Activated naive CD8-positive, alpha-beta T cell treated with anti-CD3 and anti-CD28 coated beads, Interleukin-2, amount 50 U/mL, for 16 hours (primary cell): ENCODE measurements around the gene FANCB.

Experiments
- DNase-seq: peaks from one replicate; pipeline ENCODE4 v3.0.0-alpha.2; 2020; ENCODE audit warnings: low read depth, low spot score

FANCB gene

DNA sequence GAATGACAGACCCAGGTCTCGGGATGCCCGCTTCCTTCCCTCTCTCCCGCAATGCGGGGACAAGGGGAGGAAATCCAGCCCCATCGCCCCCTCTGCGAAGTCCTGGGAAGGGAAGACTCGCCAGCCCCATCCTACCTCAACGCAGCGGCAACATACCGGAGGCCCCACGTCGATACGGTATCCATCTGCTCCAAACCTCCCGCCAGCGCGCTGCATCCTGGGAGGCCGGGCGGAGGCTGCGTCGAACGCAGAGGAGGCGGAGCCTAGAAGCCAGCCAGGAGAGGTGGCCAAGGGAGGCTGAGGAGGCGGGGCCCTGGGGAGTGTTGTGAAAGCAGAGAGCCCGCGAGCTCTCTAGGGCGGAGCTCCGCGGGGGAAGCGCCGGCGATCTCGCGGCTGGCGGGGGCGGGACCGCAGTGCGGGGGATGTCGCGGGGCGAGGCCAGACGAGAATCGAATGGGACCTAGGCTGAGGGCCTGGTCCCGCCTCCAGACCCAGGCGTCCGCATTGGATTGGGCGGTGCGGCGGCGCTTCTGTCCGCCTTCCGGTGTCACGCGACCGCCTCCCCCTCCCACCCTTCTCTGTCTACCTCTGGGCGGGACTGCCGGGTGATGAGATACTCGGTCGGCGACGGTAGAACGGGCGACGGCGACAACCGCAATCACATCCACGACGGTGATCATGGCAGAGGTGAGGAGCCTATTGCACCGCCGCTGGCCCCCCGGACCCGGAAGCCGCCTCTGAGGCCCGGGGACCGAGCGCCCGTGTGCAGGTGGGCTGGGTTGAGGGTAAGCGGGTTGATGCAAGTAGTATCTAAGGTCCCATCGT is at the start of gene FANCB, which contains the start of gene MOSPD2:
Gene FANCB (minus strand): TSS at position 219 of the 825 bp plus-strand sequence. CDS start 7,559 bp downstream, outside the sequence.
Gene MOSPD2 (plus strand): TSS at position 571 of the 825 bp plus-strand sequence. CDS start 108 bp downstream, at position 679.
- DNase-seq: peak; percentile 82

DNA sequence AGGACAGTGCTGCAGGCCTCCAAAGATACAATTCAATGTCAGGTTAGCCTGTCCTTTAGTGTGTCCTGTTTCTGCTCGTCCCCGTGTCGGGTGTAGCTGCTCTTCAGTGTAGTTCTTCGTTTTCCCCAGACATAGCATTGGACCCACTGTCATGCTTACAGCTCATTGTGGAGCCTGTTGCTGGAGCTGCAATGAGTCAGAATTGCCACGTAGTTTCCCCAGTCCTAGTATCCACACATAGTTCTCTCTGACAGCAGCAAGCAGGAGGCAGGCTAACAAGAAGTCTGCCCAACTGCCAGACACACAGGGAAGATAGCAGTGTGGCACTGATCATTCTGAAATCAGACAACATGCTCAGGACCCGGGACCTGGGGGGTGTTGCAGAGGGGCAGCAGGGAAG is 49.6 kb upstream of the FANCB start:
- DNase-seq: no peak

DNA sequence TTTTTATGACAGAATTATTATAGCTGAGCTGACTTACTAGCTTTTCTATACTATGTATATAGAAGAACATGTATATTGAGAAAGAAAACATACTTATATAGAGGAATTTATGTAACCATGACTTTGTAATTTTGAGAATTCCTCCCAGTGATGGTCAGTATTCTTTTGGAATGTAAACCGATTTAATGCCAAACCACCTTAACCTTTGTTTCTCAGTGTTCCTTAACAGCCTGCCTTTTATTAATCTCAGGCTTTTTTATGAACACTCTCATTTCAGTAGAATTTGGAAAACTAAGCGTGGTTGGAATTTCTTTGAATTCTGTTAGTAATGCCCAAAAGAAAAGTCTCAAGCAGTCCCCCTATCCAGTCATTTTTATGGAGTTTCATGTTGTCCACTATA is 47.3 kb upstream of the FANCB start:
- DNase-seq: no peak

DNA sequence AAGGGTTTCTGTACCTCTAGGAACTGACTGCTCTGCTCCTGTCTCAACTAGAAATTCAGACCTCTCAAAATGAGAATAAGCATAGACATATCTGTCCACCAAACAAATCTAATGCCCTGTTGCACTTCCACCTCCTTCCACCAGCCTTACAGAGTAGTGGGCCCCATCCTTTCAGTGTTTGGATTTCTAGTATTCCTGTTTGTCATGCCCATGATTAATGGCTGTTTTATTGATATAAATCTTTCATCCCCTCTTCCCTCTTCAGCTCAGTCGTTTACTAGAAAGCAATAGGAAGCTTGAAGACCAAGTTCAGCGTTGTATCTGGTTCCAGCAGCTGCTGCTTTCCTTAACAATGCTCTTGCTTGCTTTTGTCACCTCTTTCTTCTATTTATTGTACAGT is 46.5 kb upstream of the FANCB start:
- no peak for DNase-seq

- DNase-seq: no peak
These were observed 43.3 kb upstream of the FANCB start for GRCh38 chrX:14916017-14916674.

- no peak for DNase-seq
These were observed 42.7 kb upstream of the FANCB start for GRCh38 chrX:14915596-14915995.

DNA sequence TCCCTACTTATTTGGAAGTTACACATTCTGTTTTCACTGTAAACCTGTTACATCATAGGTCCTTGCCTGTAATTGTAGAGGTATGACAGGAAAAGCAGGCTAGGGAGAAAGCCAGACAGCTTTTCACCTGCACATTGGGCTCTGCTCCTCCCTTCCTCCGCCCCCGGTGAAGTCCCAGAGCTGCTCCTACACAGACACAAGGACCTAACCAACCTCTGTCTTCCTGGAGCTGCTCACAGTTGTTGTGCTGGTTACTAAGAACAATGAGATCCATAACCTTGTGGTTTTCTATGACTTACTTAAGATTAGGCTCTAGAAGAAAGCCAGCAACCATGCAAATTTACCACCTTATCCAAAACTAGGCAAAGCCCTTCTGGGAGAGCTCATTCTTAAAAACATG is 40.4 kb upstream of the FANCB start:
- DNase-seq: no peak

DNA sequence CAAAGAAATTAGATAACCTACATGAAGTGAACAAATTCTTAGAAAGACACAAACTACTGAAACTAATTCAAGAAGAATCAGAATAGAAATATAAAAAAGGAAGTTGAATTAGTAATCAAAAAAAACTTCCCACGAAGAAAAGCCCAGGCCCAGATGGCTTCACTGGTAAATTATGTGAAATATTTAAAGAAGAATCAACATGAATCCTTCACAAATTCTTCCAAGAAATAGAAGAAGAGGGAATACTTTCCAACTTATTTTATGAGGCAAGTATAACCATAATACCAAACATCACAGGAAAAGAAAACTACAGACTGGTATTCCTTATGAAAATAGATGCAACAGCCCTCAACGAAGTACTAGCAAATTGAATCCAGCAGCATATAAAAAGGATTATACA is 31.0 kb upstream of the FANCB start:
- DNase-seq: no peak

GRCh38 chrX:14902537-14902936 is 29.7 kb upstream of the FANCB start:
- no peak for DNase-seq

DNA sequence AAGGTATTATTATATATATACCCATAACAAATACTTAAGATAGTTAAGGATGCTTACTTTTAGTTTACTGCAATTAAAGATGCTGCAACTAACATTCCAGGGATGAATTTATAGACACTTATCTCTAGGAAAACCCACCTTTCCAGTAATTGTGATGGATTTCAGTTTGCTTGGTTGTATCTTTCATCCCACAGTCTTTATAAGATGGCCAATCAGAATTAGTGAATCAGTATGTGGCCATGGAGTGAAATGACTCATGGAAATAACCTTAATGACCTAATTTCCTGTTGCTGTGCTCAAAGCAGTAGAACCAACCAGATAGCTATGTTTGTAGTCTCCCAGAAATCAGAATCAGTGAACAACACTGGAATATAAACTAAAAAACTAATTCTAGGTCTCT is 26.7 kb upstream of the FANCB start:
- no peak for DNase-seq

- no peak for DNase-seq
These were observed 24.2 kb upstream of the FANCB start for GRCh38 chrX:14897042-14897441.

GRCh38 chrX:14896273-14896672 is 23.4 kb upstream of the FANCB start:
- DNase-seq: no peak

- DNase-seq: no peak
These were observed 13.4 kb upstream of the FANCB start for GRCh38 chrX:14886252-14886651.

GRCh38 chrX:14884714-14885113 is 11.8 kb upstream of the FANCB start:
- DNase-seq: no peak

DNA sequence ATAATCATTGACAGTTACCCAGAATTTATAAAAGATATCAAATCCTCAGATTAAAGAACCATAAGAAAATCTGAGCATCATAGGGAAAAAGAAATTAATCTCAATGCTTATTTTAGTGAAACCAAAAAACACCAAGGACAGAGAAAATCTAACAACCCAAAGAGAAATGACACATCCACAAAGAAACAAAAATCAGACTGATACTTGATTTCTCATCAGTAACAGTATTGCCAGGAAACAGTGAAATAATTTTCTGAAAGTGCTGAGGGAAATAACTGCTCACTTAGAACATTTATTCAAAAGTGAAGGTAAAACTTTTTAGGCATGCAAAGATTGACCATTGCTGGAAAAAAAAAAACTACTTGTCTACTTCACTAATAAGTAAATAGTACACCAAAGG is 11.0 kb upstream of the FANCB start:
- no peak for DNase-seq

GRCh38 chrX:14875624-14876023 is 2.8 kb upstream of the FANCB start:
- no peak for DNase-seq

DNA sequence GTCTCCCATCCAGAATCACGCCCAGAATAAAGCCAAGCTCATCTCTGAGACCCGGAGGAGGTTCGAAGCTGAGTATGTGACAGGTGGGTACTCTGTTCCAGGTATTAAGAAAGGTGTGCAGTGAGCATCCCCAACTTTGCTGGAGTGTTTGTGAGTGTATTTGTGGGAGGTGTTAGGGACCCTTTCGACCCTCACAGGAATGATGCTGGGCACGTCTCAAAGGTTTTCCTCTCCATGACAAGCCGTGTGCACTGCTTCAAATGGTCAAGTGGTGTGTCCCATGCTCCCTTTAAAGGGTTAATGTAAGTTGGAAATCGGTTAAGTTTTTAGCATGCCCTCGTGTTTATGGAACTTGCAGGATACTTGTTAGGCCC is 794 bp upstream of the FANCB start:
- DNase-seq: no peak

DNA sequence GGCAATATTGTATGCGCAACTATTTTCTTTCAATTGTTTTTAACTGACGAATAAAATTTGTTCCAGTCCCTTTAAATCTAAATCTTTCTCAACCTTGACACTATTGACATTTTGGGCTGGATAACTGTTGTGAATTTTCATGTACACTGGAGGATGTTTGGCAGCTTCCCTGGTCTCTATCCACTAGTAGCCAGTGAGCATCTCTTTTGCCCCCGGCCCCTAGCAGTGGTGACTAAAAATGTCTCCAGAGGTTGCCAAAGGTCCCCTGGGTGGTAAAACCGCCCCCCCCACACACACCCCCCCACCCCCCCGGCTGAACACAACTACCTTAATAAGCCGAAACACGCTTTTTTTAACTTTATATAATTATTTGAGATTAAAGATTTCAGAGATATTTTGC is 514 bp downstream of the FANCB start:
- DNase-seq: no peak

DNA sequence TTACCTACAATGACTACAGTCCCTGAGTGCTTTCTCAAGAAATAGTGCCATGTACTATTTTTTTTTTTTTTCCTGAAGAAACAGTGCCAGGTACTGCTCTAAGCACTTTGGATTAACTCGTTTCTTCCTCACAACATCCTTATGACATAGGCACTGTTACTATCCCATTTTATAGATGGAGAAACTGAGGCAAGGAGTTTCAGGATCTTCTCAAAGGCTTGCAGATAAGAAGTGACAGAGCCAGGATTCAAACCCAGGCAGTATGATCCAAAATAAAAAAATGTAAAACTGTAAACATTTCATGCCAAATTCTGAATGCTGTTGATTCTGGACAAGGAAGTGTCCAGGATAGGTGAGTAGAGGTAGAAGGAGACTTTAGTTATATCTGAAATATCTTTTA is 1.1 kb downstream of the FANCB start:
- no peak for DNase-seq

- no peak for DNase-seq
These were observed 7.7 kb downstream of the FANCB start for GRCh38 chrX:14865201-14865600.

GRCh38 chrX:14864631-14865030 is 8.2 kb downstream of the FANCB start:
- no peak for DNase-seq

DNA sequence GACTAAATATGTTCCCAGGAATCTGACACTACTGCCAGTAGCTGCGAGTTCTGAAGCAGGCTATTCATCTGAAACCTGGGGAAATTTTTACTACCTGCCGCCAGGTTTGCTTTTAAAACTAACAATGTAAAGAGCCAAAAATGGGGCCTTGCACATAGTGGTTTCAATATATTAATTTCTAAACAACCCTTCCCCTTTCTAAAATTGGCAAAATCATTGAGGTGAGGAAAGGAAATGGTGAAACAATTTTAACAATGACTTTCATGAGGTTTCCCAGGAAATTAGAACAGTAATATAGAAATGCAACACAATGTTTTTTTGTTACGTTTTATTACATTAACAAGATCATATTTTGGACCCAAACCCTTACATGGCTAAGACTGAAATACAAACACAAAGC is 21.3 kb downstream of the FANCB start:
- no peak for DNase-seq

- no peak for DNase-seq
These were observed 29.2 kb downstream of the FANCB start for GRCh38 chrX:14843666-14844065.
